SIG-M5 treated with dmso at 0.1 percent for 504 hours (cell line): ENCODE data around the gene PLEKHG7.
"Not testable (repeated sequence)": the region's sequence is repeated elsewhere in the genome, so short reads cannot be mapped to it uniquely, and the experiment has no call there.

ENCODE experiments used
- DNase-seq: peaks from one replicate; lab custom pipeline; 2025; ENCODE audit not compliant: unreplicated experiment; lab: John Stamatoyannopoulos, UW

PLEKHG7 gene

DNA sequence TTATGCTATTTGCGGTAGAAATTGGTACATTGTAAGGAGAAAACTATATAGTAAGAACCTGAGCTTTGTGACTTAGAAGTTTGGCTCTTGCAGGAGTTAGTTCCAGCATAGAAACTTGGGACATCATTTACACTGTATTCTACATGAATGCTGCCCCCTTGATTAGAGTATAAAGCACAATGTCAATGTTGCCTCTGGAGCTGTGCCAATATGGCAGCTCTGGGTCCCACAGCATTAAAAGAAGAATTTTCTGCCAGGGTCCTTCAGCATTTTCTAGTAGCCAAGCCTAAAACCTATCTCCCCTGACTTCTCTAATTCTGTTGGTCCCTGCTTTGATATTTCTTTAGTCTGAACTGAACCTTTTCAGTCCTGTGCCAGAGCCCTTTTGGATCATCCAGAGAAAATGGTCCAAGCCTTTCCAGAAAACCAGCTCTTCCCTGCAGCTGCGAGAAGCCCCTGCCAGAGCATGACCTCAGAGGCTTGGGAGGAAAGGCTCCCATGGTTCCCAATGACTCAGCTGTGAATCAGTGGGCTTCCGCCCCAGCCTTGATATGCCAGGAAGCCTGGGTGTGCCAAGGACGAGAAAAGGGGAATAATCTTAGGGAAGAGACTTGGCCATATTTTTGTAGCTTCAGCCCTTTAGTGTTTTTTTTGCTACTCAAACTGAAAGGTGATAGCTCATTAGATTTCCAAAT, 43.2 kb downstream of the PLEKHG7 start:
- no peak for DNase-seq

DNA sequence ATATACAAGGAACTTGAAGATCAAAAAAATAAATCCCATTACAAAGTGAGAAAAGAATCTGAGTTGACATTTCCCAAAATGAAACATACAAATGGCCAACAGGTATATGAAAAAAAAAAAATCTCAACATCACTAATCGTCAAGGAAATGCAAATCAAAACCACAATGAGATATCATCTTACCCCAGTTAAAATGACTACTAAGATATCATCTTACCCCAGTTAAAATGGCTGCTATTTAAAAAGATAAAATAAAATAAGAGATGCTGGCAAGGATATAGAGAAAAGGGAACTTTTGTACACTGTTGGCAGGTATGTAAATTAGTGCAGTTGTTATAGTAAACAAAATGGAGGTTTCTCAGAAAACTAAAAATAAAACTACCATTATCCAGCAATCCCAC, 44.4 kb downstream of the PLEKHG7 start:
- no peak for DNase-seq

DNA sequence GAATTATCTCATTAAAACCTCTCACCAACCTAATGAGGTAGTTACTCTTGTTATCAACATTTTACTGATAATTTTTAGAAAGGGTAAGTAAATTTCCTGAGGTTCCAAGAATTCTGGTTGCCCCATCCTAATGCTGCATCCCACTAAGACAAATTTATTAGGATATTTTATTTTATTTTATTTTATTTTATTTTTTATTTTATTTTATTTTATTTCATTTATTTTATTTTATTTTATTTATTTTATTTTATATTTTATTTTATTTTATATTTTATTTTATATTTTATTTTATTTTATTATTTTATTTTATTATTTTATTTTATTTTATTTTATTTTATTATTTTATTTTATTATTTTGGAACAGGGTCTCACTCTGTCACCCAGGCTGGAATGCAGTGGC, 46.9 kb downstream of the PLEKHG7 start:
- DNase-seq: not testable (repeated sequence)

DNA sequence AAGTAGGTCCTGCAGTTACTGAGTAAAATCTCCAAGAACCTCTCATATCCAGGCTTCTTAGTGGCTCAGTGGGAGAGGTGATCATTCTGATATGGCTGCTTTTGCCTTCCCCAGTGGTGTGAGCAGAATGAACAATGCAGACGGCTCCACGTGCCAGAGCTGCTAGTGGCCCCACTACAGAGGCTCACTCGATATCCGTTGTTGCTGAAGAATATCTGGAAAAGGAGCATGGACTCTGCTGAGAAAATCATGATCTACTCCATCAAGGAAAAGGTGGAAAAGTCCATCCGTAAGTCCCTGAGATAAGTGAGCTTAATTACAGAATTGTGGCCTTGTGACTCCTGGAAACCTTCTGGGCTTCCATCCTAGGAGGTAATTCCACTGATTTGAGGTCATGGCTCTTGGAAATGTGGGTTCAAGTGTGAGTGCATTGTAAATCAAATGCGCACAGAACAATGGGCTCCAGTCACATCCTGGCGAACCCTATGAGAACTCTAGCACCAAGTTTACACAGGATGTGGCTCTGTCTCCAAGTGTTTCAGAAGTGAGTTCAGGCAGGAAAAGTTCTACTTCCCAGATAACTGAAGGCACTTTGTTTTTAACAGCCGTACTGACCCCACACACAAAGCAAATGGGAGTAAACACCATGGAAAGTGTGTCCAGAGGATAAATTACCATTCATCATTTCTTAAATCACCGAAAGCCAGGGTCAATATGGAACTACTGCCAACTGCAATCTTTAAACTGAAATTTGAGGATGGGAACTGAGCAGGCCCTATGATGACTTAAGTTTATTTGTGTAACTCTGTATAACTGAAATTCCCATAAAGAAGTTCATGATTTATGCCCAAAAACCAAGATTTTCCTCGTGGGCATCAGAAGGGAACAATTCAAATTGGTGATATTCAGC, 51.4 kb downstream of the PLEKHG7 start:
- no peak for DNase-seq

DNA sequence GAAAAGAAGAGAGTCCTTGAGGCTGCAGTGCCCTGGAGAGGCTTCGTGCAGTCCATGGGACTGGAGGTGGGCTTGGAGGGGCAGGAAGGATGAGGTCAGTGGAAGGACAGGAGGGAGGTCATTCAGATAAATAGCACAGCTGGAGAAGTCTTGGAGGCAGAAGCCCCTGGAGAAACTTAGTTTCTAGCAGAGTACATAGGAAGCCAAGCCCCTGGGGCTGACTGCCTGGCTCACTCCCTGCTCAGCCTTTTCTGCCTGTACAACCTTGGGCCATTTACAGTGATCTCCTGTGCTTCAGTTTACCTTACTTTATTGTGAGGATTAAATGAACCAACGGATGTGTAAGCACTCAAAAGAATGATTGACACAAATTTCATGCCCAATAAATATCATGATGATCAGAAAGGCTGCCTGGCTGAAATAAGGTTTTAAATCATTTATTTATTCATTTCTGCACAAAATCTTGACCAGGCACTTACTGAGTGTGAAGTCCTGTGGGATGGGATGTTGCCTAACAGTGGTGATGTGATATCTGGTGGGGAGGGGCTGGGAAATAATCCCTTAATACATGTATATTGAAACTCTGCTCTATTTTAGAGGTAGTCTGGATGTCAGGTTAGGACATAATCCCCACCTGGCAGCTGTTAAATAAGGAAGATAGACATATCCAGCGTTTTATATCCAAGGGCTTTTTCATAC, 54.3 kb downstream of the PLEKHG7 start:
- no peak for DNase-seq

DNA sequence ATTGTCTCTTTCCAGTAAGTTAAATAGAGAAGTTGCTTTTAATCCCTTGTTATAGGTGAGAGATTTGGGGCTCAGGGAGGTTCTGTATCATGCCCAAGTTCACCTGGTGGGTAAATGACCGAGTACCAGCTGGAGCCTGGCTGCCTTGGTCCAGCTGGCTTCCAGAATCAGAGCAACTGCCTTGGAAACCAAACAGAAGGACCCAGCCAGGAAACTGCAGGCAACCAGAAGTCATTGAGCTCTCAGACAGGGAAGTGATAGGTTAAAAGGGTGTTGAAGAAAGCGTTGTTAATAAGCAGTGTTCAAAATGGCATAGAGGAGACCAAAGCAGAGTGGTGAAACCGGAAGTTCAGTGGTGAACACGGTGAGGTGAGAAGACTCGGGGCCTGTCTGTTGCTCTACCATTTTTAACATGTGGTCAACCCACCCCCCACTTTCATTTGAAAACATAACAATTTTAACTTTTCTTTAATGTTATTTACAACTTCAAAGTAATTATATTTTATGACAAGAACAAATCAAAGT, 54.9 kb downstream of the PLEKHG7 start:
- peak; percentile 51 for DNase-seq

DNA sequence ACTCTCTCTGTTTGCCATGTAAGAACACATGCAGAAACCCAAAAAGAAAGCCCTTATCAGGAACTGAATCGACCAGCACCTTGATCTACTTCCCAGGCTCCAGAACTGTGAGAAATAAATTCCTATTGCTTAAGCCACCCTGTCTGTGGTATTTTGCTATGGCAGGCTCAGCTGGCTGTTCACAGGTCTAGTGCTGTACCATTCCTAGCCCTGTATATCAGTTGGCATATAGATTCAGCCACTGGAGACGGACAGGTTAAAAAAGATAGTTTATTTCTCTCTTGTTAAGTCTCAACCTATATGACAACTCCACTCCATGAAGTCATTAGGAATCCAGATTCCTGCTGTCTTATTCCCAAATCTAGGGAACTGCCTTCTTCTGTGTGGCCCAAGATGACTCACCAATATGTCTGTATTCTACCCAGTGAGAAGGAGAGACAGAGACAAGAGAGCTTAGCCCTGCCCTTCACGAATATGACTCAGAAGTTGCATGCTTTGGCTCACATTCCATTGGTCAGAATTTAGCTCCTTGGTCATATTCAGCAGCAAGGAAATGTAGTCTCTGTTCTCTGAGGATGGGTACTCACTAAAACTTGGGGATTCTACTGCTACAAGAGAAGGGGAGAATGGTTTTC, 57.0 kb downstream of the PLEKHG7 start:
- DNase-seq: peak; percentile 43

DNA sequence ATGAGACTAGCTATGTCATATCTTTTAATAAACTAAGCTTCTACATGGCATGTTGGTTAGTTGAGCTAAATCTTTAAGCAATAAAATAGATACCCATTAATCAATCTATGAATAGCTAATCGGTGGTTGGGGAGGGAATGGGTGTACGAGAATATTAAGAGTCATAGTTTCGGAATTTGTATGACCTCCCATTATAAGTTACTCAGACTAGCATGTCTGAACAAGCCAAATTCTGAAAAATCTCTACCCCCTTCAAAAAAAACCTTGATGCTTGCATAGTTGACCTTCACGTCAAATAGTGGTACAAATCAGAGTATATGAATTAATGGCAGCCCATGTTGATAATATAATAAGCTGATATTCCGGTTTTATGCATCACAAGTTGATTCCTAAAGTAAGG, 60.0 kb downstream of the PLEKHG7 start:
- no peak for DNase-seq

DNA sequence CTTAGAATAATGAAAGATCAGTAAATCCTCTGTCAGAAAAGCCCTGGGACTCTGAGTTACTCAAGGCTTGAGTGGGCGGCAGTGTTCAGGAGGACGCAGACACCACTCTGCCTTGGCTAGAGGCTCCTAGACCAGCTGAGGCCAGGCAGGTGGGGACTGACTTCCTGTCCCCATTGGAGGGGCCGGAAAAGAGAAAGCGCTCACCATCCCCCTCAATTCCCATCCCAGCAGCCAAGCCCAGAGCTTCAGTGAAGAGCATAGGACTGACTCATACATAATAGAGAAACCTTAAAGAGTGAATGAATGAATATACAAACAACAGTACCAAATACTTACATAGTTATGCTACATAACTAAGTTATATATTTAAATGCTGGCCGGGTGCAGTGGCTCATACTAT, 62.0 kb downstream of the PLEKHG7 start:
- DNase-seq: no peak

DNA sequence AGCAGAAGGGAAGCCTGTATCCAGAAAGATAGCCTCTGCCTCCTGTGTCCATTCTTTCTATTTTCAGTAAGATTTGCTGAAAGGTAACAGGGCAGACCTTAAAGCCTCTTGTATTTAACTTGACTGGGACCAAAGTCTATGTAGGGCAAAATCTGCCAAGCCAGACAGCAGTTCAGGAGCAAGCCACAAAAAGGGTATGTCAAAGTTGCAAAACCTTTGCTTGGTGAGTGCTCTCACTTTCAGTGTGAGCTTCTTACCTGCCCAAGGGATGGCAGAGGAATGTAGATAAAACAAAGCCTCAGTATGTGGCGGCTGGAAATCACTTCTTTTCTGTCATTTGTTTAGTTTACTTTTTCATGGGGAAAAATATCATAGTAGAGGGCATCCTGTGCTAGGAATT, 63.1 kb downstream of the PLEKHG7 start:
- no peak for DNase-seq

DNA sequence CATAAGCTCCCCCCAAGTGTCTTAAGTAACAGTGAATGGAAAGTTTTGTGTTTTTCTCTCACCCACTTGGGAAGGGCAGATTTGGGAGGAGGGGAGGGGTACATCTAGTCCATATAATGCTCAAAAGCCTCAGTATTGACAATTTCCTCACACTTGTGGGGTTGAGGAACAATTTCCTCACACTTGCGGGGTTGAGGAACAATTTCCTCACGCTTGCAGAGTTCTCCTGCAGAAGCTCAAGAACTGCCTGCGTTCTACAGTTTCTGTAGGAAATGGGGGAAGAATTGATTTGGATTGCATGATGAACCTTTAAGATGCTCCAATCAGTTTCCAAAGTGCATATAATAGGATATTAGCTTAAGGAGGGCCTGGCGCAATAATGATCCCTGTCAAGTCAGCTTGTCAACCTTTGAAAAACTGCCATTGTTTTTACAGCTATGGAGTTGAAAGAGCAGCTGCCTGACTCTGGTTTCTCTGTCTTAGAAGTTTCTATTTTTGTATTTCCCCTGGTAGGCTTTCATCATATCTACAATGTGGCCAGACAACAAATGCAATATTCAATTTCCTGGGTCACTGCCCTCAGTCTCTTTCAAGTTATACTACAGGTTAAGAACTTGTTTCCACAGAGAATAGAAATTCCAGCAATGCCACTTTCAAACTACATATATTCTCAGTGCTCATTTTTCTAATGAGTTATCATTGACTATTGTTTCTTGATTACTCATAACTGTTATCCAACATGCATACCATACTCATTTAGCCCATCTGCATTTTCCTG, 66.5 kb downstream of the PLEKHG7 start:
- peak; percentile 91 for DNase-seq

DNA sequence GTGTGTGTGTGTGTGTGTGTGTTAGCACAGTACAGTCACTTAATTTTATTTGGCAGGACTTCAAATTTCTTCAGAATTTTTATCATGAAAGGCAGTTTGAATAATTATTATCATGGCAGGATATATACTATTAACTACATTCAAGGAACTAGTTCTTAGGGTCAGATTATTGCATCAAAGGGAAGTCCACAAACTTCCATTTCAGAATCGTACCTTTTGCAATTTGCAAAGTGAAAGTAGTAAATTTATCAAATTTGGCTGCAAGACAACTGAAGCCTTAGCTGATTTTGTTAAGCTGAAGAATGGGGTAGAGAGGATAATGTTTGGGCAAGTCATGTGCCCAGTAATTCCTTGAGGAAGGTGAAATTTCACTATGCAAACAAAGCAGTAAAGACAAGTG, 68.2 kb downstream of the PLEKHG7 start:
- peak; percentile 60 for DNase-seq

DNA sequence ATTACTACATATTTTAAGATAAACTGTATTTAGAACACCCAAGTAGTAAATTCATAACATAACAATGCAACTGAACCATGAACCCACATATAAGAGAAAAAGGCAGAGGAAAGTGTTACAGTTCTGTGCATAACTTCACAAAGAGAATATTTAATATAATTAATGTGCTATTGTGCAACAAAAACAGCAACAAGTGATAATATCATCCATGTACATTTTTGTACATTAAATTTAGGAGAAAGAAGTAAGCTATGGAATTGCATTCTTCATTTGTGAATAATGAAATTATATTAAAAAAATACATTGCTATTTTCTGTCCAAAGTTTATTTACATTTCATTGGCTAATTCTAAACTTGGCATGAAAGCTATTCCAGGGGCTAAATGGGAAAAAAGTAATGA, 72.6 kb downstream of the PLEKHG7 start:
- DNase-seq: no peak

DNA sequence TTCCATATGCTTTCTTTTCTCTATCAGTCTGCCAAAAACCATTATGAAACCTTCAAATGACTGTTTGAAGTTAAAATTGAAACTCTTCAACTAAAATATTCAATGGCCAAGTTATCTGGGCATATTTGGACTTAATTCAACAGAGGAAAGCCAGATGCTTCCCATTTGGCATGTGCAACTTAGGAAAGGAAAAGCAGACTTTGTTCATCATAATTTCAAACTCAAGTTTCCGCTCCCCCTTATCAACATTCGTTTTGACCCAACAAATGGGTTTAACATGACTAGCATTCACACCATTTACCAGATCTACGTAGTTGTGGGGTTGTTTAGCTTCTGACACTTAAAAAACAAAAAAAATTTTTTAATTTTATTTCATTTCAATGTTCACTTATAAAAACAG, 75.7 kb downstream of the PLEKHG7 start:
- DNase-seq: no peak

DNA sequence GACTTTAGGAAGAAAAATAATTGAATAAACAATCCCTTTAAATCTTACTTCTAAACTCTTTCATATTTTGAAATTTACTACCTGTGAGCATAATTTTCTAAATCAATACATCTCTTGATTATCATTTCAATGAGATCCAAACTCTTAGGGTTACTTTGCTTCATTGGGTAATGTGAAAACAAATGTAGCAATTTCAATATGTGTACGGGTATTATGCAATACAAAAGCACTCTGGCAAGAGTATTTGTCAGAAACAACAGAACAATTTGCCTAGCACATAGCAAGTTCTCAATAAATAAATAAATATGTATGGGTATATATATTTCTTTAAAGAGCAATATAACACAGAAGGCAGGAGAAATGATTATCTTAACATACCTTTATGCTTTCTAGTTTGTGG, 77.1 kb downstream of the PLEKHG7 start:
- DNase-seq: peak; percentile 51

DNA sequence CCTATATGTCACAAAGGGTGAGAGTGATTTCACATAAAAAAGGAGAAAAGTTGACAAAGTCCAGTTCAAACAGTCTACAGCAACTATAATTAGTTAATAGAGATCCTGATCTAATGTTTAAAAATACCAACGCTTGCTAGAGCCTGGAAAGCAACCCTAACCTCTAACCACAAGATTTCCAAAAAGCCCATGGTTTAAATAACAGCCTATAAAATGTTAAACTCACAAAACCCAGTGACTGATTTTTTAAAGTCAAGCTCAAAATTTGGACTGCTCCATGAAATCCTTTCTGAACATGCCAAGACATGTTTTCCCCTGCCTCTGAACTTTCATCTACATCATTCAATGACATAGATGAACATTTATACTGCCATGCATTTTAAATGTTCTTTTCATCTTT, 81.6 kb downstream of the PLEKHG7 start:
- peak; percentile 34 for DNase-seq

DNA sequence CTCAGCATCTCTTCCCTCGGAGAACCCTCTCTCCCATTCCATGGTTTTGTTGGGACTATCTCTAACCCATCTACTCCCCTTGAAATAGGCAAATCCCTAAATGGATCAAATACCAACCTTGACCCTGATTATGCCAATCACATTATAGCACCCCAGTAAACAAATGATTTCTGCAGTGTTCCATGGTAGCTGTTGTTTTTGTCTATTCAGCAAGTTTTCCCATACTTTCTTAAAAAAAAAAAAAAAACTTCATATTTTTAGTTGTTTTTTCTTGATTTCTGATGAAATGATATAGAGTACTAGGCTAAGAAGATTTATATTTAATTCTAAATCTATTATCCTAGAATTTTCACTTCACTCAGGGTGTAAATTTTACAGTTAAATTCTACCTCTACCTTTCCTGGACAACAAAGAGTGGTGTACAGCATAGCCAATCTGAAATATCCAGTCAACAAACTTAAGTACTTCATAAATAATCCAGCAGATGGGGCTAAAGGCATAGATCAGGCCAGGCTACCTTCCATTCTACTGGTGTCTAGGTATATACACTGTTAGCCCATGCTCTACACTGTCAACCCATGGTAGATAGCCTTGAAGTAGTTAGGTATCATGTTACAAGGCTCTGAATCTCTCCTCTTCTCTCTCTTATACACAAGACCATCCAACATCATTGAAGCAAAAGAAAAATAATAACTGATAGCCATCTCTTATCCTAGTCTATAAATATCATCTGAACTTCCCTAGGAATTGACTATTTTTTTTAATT, 82.2 kb downstream of the PLEKHG7 start:
- DNase-seq: peak; percentile 94

DNA sequence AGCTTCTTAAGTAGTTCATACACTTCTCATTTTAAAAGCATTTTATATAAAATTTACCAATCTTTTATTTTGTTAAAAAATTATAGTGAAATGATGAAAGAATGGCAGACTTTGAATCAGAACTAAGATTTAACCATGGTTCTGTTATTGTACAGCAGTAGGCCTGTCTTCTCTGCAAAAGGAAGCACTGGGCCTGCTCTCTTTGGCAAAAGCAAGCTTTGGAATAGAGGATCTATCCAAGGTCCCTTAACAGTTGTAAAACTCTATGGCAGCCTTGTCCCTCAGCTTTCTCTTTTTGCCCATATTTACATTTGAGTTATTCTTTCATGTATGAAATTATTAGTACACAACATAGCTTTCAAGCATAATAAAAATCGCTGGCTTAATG, 82.8 kb downstream of the PLEKHG7 start:
- DNase-seq: no peak

DNA sequence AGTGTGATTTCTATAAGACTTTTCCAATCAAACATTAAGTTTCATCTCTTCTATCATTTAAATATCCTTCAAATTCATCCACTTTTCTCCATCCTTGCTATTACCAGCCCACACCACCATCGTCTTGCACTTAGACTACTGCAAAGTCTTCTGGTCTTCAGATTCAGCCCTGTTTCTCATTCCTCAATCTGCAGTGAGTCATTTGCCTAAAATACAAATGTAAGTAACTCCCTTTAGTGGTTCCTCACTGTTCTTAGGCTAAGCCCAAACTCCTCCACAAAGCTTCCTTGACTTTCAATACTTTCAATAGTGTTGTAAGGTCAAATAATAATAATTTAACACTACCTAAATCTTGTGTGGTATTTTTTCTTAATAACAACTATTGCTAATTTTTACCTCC, 83.3 kb downstream of the PLEKHG7 start:
- DNase-seq: peak; percentile 3

DNA sequence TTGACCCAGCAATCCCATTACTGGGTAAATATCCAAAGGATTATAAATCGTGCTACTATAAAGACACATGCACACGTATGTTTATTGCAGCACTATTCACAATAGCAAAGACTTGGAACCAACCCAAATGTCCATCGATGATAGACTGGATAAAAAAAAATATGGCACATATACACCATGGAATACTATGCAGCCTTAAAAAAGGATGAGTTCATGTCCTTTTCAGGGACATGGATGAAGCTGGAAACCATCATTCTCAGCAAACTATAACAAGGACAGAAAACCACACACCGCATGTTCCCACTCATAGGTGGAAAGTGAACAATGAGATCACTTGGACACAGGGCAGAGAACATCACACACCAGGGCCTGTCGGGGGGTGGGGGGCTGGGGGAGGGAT, 91.6 kb downstream of the PLEKHG7 start:
- not testable (repeated sequence) for DNase-seq
